Prostate gland (tissue), 2 donors: ENCODE measurements around the gene TMEM120A. TPM values are rescaled to one million over a fixed set of nuclear protein-coding genes. Genes with fewer than 3 reads are reported as not detected.

Source experiments
- DNase-seq: peaks from one replicate; pipeline ENCODE4 v3.0.0-alpha.2; 2019; ENCODE audit warnings: low spot score
- H3K27ac ChIP-seq, 2 donors: fragments of 200-600 bp; sonication (generic); 2 replicates each; pipeline ENCODE4 v1.5.1; 2017 to 2019
- H3K27me3 ChIP-seq: fragments of 200-600 bp; sonication (generic); replicated peaks from 2 replicates; pipeline ENCODE4 v1.5.1; 2019; ENCODE audit not compliant: insufficient read depth
- H3K36me3 ChIP-seq, 2 donors: fragments of 200-600 bp; sonication (generic); 1 replicate in 1 of 2; 2 replicates in 1 of 2; pipeline versions ENCODE4 v1.5.1 to v1.8.1; 2017 to 2019
- H3K4me1 ChIP-seq: fragments of 200-600 bp; sonication (generic); replicated peaks from 2 replicates; pipeline ENCODE4 v1.5.1; 2019
- H3K4me3 ChIP-seq, 2 donors: fragments of 200-600 bp; sonication (generic); 2 replicates each; pipeline ENCODE4 v1.5.1; 2017 to 2019
- H3K9me3 ChIP-seq: fragments of 200-600 bp; sonication (generic); 2 replicates; pipeline ENCODE4 v1.5.1; 2017
- POLR2A ChIP-seq: fragments of 450-650 bp; IDR thresholded peaks from one replicate; pipeline ENCODE4 v1.6.1; 2016; ENCODE audit warnings: antibody characterized with exemption, mild to moderate bottlenecking
- POLR2AphosphoS5 ChIP-seq: sonication (generic); formaldehyde crosslinking; IDR thresholded peaks from one replicate; pipeline ENCODE4 v1.6.1; 2017; ENCODE audit warnings: antibody characterized with exemption
- WGBS: methylation state at CpG from one replicate; pipeline ENCODE4 v1.1.5; 2018; 5-methylcytosine and 5-hydroxymethylcytosine counted together
- intact Hi-C: fragments of 100-400 bp; cut with DNase I; formaldehyde crosslinking; loops from one replicate; pipeline ENCODE4 v1.14.2; 2022
- total RNA-seq, 2 donors: library from RNA; depleted of rRNA; stranded (reverse); fragments of >200 nt; gene quantifications; one replicate each; pipeline ENCODE4 v1.1.0, GENCODE V29; 2016
- TF ChIP-seq, protein P1 (sequence below), 4 experiments: fragments of 200-600 bp in 2 of 4; fragments of 450-650 bp in 2 of 4; sonication (generic) in 2 of 4; IDR thresholded peaks; 1 replicate in 3 of 4; 2 replicates in 1 of 4; pipeline ENCODE4 v1.5.1; 2016 to 2019; ENCODE audit warnings: antibody characterized with exemption in 4 of 4, mild to moderate bottlenecking in 2 of 4, moderate library complexity in 2 of 4

Gene TMEM120A
- total RNA-seq, 2 donors from 2014 or later, result 20.2 to 40.8 TPM

DNA sequence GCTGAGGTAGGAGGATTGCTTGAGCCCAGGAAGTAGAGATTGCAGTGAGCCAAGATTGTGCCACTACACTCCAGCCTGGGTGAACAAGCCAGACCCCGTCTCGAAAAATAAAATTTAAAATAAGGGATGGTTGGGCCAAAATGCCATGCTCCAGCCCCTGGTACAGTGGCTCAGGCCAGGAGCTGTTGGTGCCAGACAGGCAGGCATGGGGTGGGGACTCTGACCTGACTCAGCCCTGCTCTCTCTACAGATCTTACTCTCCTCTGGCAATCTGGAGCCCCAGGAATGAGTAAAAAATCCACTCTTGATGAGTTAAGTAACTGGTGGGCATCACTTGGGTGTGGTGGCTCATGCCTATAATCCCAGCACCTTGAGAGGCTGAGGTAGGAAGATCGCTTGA is 8.4 kb upstream of the TMEM120A start:
- Histone ChIP-seq H3K36me3 (peaks cover 0 to 3% of the 10 kb centered on the region in 2 donors), H3K4me1 (no peaks in the 10 kb centered on the region), H3K27me3 (no peaks in the 10 kb centered on the region), H3K4me3 (no peak overlapping the region), H3K9me3 (no peaks in the 10 kb centered on the region), H3K27ac (no peak overlapping the region)
- TF ChIP-seq, protein P1, sequence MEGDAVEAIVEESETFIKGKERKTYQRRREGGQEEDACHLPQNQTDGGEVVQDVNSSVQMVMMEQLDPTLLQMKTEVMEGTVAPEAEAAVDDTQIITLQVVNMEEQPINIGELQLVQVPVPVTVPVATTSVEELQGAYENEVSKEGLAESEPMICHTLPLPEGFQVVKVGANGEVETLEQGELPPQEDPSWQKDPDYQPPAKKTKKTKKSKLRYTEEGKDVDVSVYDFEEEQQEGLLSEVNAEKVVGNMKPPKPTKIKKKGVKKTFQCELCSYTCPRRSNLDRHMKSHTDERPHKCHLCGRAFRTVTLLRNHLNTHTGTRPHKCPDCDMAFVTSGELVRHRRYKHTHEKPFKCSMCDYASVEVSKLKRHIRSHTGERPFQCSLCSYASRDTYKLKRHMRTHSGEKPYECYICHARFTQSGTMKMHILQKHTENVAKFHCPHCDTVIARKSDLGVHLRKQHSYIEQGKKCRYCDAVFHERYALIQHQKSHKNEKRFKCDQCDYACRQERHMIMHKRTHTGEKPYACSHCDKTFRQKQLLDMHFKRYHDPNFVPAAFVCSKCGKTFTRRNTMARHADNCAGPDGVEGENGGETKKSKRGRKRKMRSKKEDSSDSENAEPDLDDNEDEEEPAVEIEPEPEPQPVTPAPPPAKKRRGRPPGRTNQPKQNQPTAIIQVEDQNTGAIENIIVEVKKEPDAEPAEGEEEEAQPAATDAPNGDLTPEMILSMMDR (IDR thresholded peaks at IDR 0.05), result no peak
- TF ChIP-seq POLR2A (no peak), POLR2AphosphoS5 (no peak)
- intact Hi-C loops, result no loop called here
- 94% methylated on average over 3 of the region's 3 CpGs for WGBS
- DNase-seq, result no peak

GRCh38 chr7:76002139-76002538 is 7.7 kb upstream of the TMEM120A start:
- H3K9me3 ChIP-seq, result no peaks in the 10 kb centered on the region
- no peaks in the 10 kb centered on the region for H3K4me1 ChIP-seq
- no peak for DNase-seq
- intact Hi-C loops, result no loop called here
- H3K36me3 ChIP-seq, result peaks cover 0 to 3% of the 10 kb centered on the region in 2 donors
- no peak overlapping the region for H3K4me3 ChIP-seq
- TF ChIP-seq POLR2AphosphoS5 (no peak), POLR2A (no peak)
- TF ChIP-seq, protein P1 (IDR thresholded peaks at IDR 0.05), result no peak
- H3K27me3 ChIP-seq, result no peaks in the 10 kb centered on the region
- no peak overlapping the region for H3K27ac ChIP-seq
- WGBS, result 96% methylated on average over 6 of the region's 6 CpGs

DNA sequence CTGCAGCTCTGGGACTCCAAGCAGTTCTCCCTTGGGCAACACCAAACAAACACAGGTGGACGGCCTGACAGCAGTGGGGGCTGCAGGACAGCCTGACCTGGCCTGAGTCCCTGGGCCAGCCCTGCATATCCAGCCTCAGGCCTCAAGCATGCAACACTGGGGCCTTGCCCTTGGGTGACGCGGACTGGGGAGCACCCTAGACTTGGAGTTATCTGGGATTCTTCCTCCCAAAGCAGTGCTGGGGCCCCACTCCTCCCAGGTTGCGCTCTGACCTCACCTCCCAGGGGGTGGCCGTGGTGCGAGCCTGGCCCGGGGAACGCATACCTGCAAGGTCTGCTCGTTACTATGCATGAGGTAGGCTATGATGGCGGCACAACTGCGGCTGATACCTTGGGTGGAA is 6.2 kb upstream of the TMEM120A start:
- no peak overlapping the region for H3K27ac ChIP-seq
- peaks cover 0 to 3% of the 10 kb centered on the region in 2 donors for H3K36me3 ChIP-seq
- 87% methylated on average over 8 of the region's 11 CpGs for WGBS
- no peak overlapping the region for H3K4me3 ChIP-seq
- intact Hi-C loops, result no loop called here
- TF ChIP-seq POLR2AphosphoS5 (no peak), POLR2A (no peak)
- TF ChIP-seq, protein P1 (IDR thresholded peaks at IDR 0.05), result no peak
- no peaks in the 10 kb centered on the region for H3K4me1 ChIP-seq
- DNase-seq, result no peak
- no peaks in the 10 kb centered on the region for H3K9me3 ChIP-seq
- H3K27me3 ChIP-seq, result no peaks in the 10 kb centered on the region

DNA sequence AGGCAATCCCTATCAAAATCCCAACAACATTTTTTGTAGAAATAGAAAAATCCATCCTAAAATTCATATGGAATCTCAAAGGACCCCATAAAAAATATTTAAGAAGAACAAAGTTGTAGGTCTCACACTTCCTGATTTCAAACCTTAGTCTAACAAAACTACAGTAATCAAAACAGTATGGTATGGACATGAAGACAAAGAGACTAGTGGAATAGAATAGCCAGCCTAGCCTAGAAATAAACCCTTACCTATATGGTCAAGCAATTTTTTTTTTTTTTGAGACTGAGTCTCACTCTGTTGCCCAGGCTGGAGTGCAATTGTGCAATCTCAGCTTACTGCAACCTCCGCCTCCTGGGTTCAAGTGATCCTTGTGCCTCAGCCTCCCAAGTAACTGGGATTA is 3.6 kb upstream of the TMEM120A start:
- Histone ChIP-seq H3K9me3 (no peaks in the 10 kb centered on the region), H3K4me3 (no peak overlapping the region), H3K36me3 (peaks cover 0 to 3% of the 10 kb centered on the region in 2 donors), H3K27me3 (no peaks in the 10 kb centered on the region), H3K4me1 (peaks cover 5% of the 10 kb centered on the region), H3K27ac (no peak overlapping the region)
- TF ChIP-seq, protein P1 (IDR thresholded peaks at IDR 0.05), result no peak
- TF ChIP-seq POLR2AphosphoS5 (no peak), POLR2A (no peak)
- no peak for DNase-seq
- 100% methylated on average over 1 of the region's 1 CpG for WGBS
- intact Hi-C loops, result loop anchor here (10.0 kb wide), 1 partner anchor 83 kb away; the partner anchor contains the start of gene POR

DNA sequence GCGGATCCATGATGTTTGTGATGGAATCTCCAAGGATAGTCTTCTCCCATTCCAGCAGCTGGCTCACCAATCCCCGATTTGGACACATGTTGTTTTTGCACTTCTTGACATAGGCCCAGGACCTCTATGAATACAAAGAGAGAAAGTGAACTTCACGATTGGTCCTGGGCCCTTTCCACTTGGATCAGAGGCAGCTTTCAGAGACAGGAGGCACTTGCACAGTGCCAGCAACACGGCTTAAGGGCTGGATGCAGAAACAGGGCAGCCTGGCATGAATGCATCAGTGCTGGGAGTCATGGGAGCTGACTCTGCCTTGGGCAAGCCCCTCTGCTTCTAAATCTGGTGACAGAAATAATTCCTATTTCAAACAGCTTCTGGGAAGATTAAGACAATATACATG is 2.1 kb upstream of the TMEM120A start:
- Histone ChIP-seq H3K27ac (no peak overlapping the region), H3K36me3 (no peaks in the 10 kb centered on the region), H3K4me3 (no peak overlapping the region), H3K27me3 (no peaks in the 10 kb centered on the region), H3K4me1 (peaks cover 5% of the 10 kb centered on the region), H3K9me3 (no peaks in the 10 kb centered on the region)
- TF ChIP-seq, protein P1 (IDR thresholded peaks at IDR 0.05), result no peak
- TF ChIP-seq POLR2A (no peak), POLR2AphosphoS5 (no peak)
- DNase-seq, result no peak
- intact Hi-C loops, result loop anchor here (10.0 kb wide), 1 partner anchor 82 kb away; the partner anchor contains the start of gene POR
- WGBS, result 57% methylated on average over 4 of the region's 4 CpGs
